Epithelial cell of proximal tubule (primary cell): ENCODE data around the gene CA11. TPM values are rescaled to one million over a fixed set of nuclear protein-coding genes. Genes with fewer than 3 reads are reported as not detected.
A peak's percentile ranks its signal among the peaks of the same experiment; 100 is the strongest.
"Not testable (repeated sequence)": the region's sequence is repeated elsewhere in the genome, so short reads cannot be mapped to it uniquely, and the experiment has no call there.

Experiments
- DNase-seq: peaks from one replicate; pipeline ENCODE4 v3.0.0-alpha.2; 2011; ENCODE audit warnings: low read depth
- H3K4me3 ChIP-seq: 2 replicates; pipeline ENCODE4 v1.5.1; 2011; ENCODE audit warnings: low read depth, mild to moderate bottlenecking, low read length
- CTCF ChIP-seq: conservative IDR thresholded peaks from 2 replicates; pipeline ENCODE4 v1.5.1; 2012; ENCODE audit warnings: low read depth, mild to moderate bottlenecking, low read length
- total RNA-seq: library from RNA; depleted of rRNA; stranded (reverse); fragments of >200 nt; gene quantifications from 2 replicates; pipeline ENCODE4 v1.2.3, GENCODE V29; 2015

CA11 gene
- total RNA-seq, 1 donor from 2014 or later, result 6.6 TPM

DNA sequence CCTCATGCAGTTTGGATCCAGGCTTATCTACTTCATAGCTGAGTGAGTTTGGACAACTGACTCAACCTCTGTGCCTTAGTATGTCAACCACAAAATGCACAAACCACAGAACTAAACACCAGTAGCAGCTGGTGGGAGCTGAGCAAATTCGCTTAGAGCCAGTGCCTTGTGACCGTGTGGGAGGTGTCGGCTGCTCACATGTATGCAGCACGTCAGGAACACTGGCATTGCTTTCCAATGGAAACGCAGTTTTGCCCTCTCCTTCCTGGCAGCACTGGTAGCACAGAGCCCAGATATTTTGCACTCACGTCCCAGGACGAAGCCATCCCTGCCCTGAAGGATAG is 35.1 kb upstream of the CA11 start:
- H3K4me3 ChIP-seq, result no peak overlapping the region
- DNase-seq, result peak; percentile 16
- TF ChIP-seq CTCF, result no peak

GRCh38 chr19:48680436-48681126 is 34.6 kb upstream of the CA11 start:
- no peak overlapping the region for H3K4me3 ChIP-seq
- TF ChIP-seq CTCF, result no peak
- DNase-seq, result no peak

GRCh38 chr19:48680006-48680405 is 34.0 kb upstream of the CA11 start:
- not testable (repeated sequence) for DNase-seq, H3K4me3 ChIP-seq

- no peak for TF ChIP-seq CTCF
- H3K4me3 ChIP-seq, result no peak overlapping the region
- no peak for DNase-seq
Observed at GRCh38 chr19:48678201-48678600, 32.2 kb upstream of the CA11 start.

- no peak overlapping the region for H3K4me3 ChIP-seq
- TF ChIP-seq CTCF, result no peak
- no peak for DNase-seq
Observed at GRCh38 chr19:48676887-48677286, 30.9 kb upstream of the CA11 start.

DNA sequence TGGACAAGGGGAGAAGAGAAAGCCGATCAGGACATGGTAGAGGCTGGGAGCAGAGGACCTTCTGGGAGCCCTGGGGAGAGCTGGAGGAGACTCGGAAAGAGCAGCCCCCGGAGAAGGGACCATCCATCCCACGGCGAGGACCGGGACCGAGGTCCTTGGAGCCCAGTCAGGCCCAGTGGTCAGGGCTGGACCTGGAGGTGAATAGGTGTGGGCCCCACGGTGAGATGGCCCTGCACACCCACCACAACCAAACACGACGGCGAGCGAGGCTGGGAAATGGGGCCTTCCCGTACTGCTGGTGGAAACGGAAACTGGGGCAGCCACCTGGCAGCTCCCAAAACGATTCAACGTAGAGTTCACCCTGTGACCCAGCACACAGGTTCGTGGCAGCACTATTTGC is 30.5 kb upstream of the CA11 start:
- DNase-seq, result no peak
- TF ChIP-seq CTCF, result no peak
- no peak overlapping the region for H3K4me3 ChIP-seq

- H3K4me3 ChIP-seq, result no peak overlapping the region
- no peak for DNase-seq
- TF ChIP-seq CTCF, result peak; percentile 85
Observed at GRCh38 chr19:48674921-48675824, 29.2 kb upstream of the CA11 start.
